ENCODE results near the gene AIMP1.

AIMP1 gene

GRCh38 chr4:106291678-106292077 is 24.7 kb upstream of the AIMP1 start:
- Histone ChIP-seq H3K36me3 (ENCODE audit: control insufficient read depth in 2 of 2, insufficient read depth in 2 of 2, low read length in 2 of 2) (peaks cover 9 to 25% of the 10 kb centered on the region in 2 donors), H3K27me3 (ENCODE audit: control insufficient read depth in 2 of 2, insufficient read depth in 2 of 2, low read length in 2 of 2) (no peaks in the 10 kb centered on the region), H3K4me1 (ENCODE audit: control insufficient read depth in 2 of 2, insufficient read depth in 2 of 2, low read length in 2 of 2) (no peaks in the 10 kb centered on the region), H3K27ac (ENCODE audit: low read depth in 2 of 2, low read length in 2 of 2) (no peak overlapping the region), H3K9ac (ENCODE audit: low read depth in 1 of 2, low read length in 2 of 2) (no peak overlapping the region), H3K4me3 (ENCODE audit: low read length in 2 of 2) (no peak overlapping the region), H3K9me3 (ENCODE audit: control insufficient read depth in 2 of 2, low read length in 2 of 2) (no peaks in the 10 kb centered on the region)

GRCh38 chr4:106294062-106294461 is 22.3 kb upstream of the AIMP1 start:
- H3K4me1 ChIP-seq (ENCODE audit: control insufficient read depth in 2 of 2, insufficient read depth in 2 of 2, low read length in 2 of 2), result no peaks in the 10 kb centered on the region
- no peak overlapping the region for H3K9ac ChIP-seq (ENCODE audit: low read depth in 1 of 2, low read length in 2 of 2)
- H3K9me3 ChIP-seq (ENCODE audit: control insufficient read depth in 2 of 2, low read length in 2 of 2), result no peaks in the 10 kb centered on the region
- peaks cover 9 to 20% of the 10 kb centered on the region in 2 donors for H3K36me3 ChIP-seq (ENCODE audit: control insufficient read depth in 2 of 2, insufficient read depth in 2 of 2, low read length in 2 of 2)
- H3K4me3 ChIP-seq (ENCODE audit: low read length in 2 of 2), result no peak overlapping the region
- H3K27me3 ChIP-seq (ENCODE audit: control insufficient read depth in 2 of 2, insufficient read depth in 2 of 2, low read length in 2 of 2), result no peaks in the 10 kb centered on the region
- no peak overlapping the region for H3K27ac ChIP-seq (ENCODE audit: low read depth in 2 of 2, low read length in 2 of 2)

- Histone ChIP-seq H3K36me3 (ENCODE audit: control insufficient read depth in 2 of 2, insufficient read depth in 2 of 2, low read length in 2 of 2) (peaks cover 8 to 18% of the 10 kb centered on the region in 2 donors), H3K4me1 (ENCODE audit: control insufficient read depth in 2 of 2, insufficient read depth in 2 of 2, low read length in 2 of 2) (no peaks in the 10 kb centered on the region), H3K4me3 (ENCODE audit: low read length in 2 of 2) (no peak overlapping the region), H3K27me3 (ENCODE audit: control insufficient read depth in 2 of 2, insufficient read depth in 2 of 2, low read length in 2 of 2) (no peaks in the 10 kb centered on the region), H3K9me3 (ENCODE audit: control insufficient read depth in 2 of 2, low read length in 2 of 2) (no peaks in the 10 kb centered on the region), H3K9ac (ENCODE audit: low read depth in 1 of 2, low read length in 2 of 2) (no peak overlapping the region), H3K27ac (ENCODE audit: low read depth in 2 of 2, low read length in 2 of 2) (no peak overlapping the region)
These were observed 18.9 kb upstream of the AIMP1 start for GRCh38 chr4:106297245-106298035.

- Histone ChIP-seq H3K36me3 (ENCODE audit: control insufficient read depth in 2 of 2, insufficient read depth in 2 of 2, low read length in 2 of 2) (peaks cover 4 to 15% of the 10 kb centered on the region in 2 donors), H3K9me3 (ENCODE audit: control insufficient read depth in 2 of 2, low read length in 2 of 2) (no peaks in the 10 kb centered on the region), H3K9ac (ENCODE audit: low read depth in 1 of 2, low read length in 2 of 2) (no peak overlapping the region), H3K4me3 (ENCODE audit: low read length in 2 of 2) (no peak overlapping the region), H3K4me1 (ENCODE audit: control insufficient read depth in 2 of 2, insufficient read depth in 2 of 2, low read length in 2 of 2) (no peaks in the 10 kb centered on the region), H3K27ac (ENCODE audit: low read depth in 2 of 2, low read length in 2 of 2) (no peak overlapping the region), H3K27me3 (ENCODE audit: control insufficient read depth in 2 of 2, insufficient read depth in 2 of 2, low read length in 2 of 2) (no peaks in the 10 kb centered on the region)
These were observed 16.4 kb upstream of the AIMP1 start for GRCh38 chr4:106299977-106300376.

GRCh38 chr4:106301393-106302061 is 14.8 kb upstream of the AIMP1 start:
- no peak overlapping the region for H3K4me3 ChIP-seq (ENCODE audit: low read length in 2 of 2)
- H3K36me3 ChIP-seq (ENCODE audit: control insufficient read depth in 2 of 2, insufficient read depth in 2 of 2, low read length in 2 of 2), result peaks cover 4 to 21% of the 10 kb centered on the region in 2 donors

GRCh38 chr4:106302062-106302438 is 14.3 kb upstream of the AIMP1 start:
- H3K9me3 ChIP-seq (ENCODE audit: control insufficient read depth in 2 of 2, low read length in 2 of 2), result no peaks in the 10 kb centered on the region

More at GRCh38 chr4:106301393-106302061, 14.8 kb upstream of the AIMP1 start:
- Histone ChIP-seq H3K27me3 (ENCODE audit: control insufficient read depth in 2 of 2, insufficient read depth in 2 of 2, low read length in 2 of 2) (no peaks in the 10 kb centered on the region), H3K9ac (ENCODE audit: low read depth in 1 of 2, low read length in 2 of 2) (no peak overlapping the region), H3K4me1 (ENCODE audit: control insufficient read depth in 2 of 2, insufficient read depth in 2 of 2, low read length in 2 of 2) (no peaks in the 10 kb centered on the region), H3K9me3 (ENCODE audit: control insufficient read depth in 2 of 2, low read length in 2 of 2) (no peaks in the 10 kb centered on the region), H3K27ac (ENCODE audit: low read depth in 2 of 2, low read length in 2 of 2) (no peak overlapping the region)

GRCh38 chr4:106303548-106304281 is 12.6 kb upstream of the AIMP1 start:
- no peak overlapping the region for H3K4me3 ChIP-seq (ENCODE audit: low read length in 2 of 2)
- H3K27ac ChIP-seq (ENCODE audit: low read depth in 2 of 2, low read length in 2 of 2), result no peak overlapping the region
- no peak overlapping the region for H3K9ac ChIP-seq (ENCODE audit: low read depth in 1 of 2, low read length in 2 of 2)
- H3K27me3 ChIP-seq (ENCODE audit: control insufficient read depth in 2 of 2, insufficient read depth in 2 of 2, low read length in 2 of 2), result no peaks in the 10 kb centered on the region
- no peaks in the 10 kb centered on the region for H3K9me3 ChIP-seq (ENCODE audit: control insufficient read depth in 2 of 2, low read length in 2 of 2)
- peaks cover 4 to 28% of the 10 kb centered on the region in 2 donors for H3K36me3 ChIP-seq (ENCODE audit: control insufficient read depth in 2 of 2, insufficient read depth in 2 of 2, low read length in 2 of 2)
- H3K4me1 ChIP-seq (ENCODE audit: control insufficient read depth in 2 of 2, insufficient read depth in 2 of 2, low read length in 2 of 2), result no peaks in the 10 kb centered on the region

More at GRCh38 chr4:106302062-106302438, 14.3 kb upstream of the AIMP1 start:
- Histone ChIP-seq H3K9ac (ENCODE audit: low read depth in 1 of 2, low read length in 2 of 2) (no peak overlapping the region), H3K36me3 (ENCODE audit: control insufficient read depth in 2 of 2, insufficient read depth in 2 of 2, low read length in 2 of 2) (peaks cover 4 to 23% of the 10 kb centered on the region in 2 donors), H3K4me1 (ENCODE audit: control insufficient read depth in 2 of 2, insufficient read depth in 2 of 2, low read length in 2 of 2) (no peaks in the 10 kb centered on the region), H3K4me3 (ENCODE audit: low read length in 2 of 2) (no peak overlapping the region), H3K27me3 (ENCODE audit: control insufficient read depth in 2 of 2, insufficient read depth in 2 of 2, low read length in 2 of 2) (no peaks in the 10 kb centered on the region), H3K27ac (ENCODE audit: low read depth in 2 of 2, low read length in 2 of 2) (no peak overlapping the region)

- Histone ChIP-seq H3K36me3 (ENCODE audit: control insufficient read depth in 2 of 2, insufficient read depth in 2 of 2, low read length in 2 of 2) (peaks cover 4 to 25% of the 10 kb centered on the region in 2 donors), H3K27ac (ENCODE audit: low read depth in 2 of 2, low read length in 2 of 2) (no peak overlapping the region)
These were observed 11.7 kb upstream of the AIMP1 start for GRCh38 chr4:106304632-106305031.

GRCh38 chr4:106305435-106306055 is 10.8 kb upstream of the AIMP1 start:
- H3K36me3 ChIP-seq (ENCODE audit: control insufficient read depth in 2 of 2, insufficient read depth in 2 of 2, low read length in 2 of 2), result peaks cover 0 to 20% of the 10 kb centered on the region in 2 donors

More at GRCh38 chr4:106304632-106305031, 11.7 kb upstream of the AIMP1 start:
- Histone ChIP-seq H3K27me3 (ENCODE audit: control insufficient read depth in 2 of 2, insufficient read depth in 2 of 2, low read length in 2 of 2) (no peaks in the 10 kb centered on the region), H3K4me3 (ENCODE audit: low read length in 2 of 2) (no peak overlapping the region), H3K9me3 (ENCODE audit: control insufficient read depth in 2 of 2, low read length in 2 of 2) (no peaks in the 10 kb centered on the region), H3K4me1 (ENCODE audit: control insufficient read depth in 2 of 2, insufficient read depth in 2 of 2, low read length in 2 of 2) (no peaks in the 10 kb centered on the region), H3K9ac (ENCODE audit: low read depth in 1 of 2, low read length in 2 of 2) (no peak overlapping the region)

More at GRCh38 chr4:106305435-106306055, 10.8 kb upstream of the AIMP1 start:
- H3K27ac ChIP-seq (ENCODE audit: low read depth in 2 of 2, low read length in 2 of 2), result no peak overlapping the region
- H3K4me1 ChIP-seq (ENCODE audit: control insufficient read depth in 2 of 2, insufficient read depth in 2 of 2, low read length in 2 of 2), result no peaks in the 10 kb centered on the region
- no peak overlapping the region for H3K9ac ChIP-seq (ENCODE audit: low read depth in 1 of 2, low read length in 2 of 2)
- H3K9me3 ChIP-seq (ENCODE audit: control insufficient read depth in 2 of 2, low read length in 2 of 2), result no peaks in the 10 kb centered on the region
- H3K27me3 ChIP-seq (ENCODE audit: control insufficient read depth in 2 of 2, insufficient read depth in 2 of 2, low read length in 2 of 2), result no peaks in the 10 kb centered on the region
- H3K4me3 ChIP-seq (ENCODE audit: low read length in 2 of 2), result no peak overlapping the region

Measured in mucosa of rectum (tissue), 2 donors.